HepG2 (cell line): ENCODE measurements around the gene RREB1. TPM values are rescaled to one million over a fixed set of nuclear protein-coding genes. Genes with fewer than 3 reads are reported as not detected.

Experiments
- BCL6 ChIP-seq: IDR thresholded peaks from 2 replicates; pipeline ENCODE4 v1.6.1; 2016; ENCODE audit warnings: missing genetic modification reagents, missing compliant biosample characterization
- DPF2 ChIP-seq: sonication (generic); formaldehyde crosslinking; IDR thresholded peaks from 2 replicates; pipeline ENCODE4 v1.4.0; 2020; ENCODE audit warnings: mild to moderate bottlenecking, low read depth, missing genetic modification reagents, borderline replicate concordance
- GABPA ChIP-seq, 2 experiments: IDR thresholded peaks; 2 replicates each; pipeline ENCODE4 v1.6.1; 2011 to 2016; ENCODE audit warnings: low read depth in 2 of 2, low read length in 1 of 2, missing biosample characterization in 1 of 2, missing genetic modification characterization in 1 of 2
- GZF1 ChIP-seq: sonication (generic); formaldehyde crosslinking; IDR thresholded peaks from 2 replicates; pipeline ENCODE4 v1.5.1; 2020; ENCODE audit warnings: mild to moderate bottlenecking, missing genetic modification reagents
- HDAC1 ChIP-seq: sonication (generic); formaldehyde crosslinking; IDR thresholded peaks from 2 replicates; pipeline ENCODE4 v1.5.1; 2020; ENCODE audit warnings: mild to moderate bottlenecking, missing genetic modification reagents
- IKZF1 ChIP-seq: fragments of 450-650 bp; IDR thresholded peaks from 2 replicates; pipeline ENCODE4 v1.7.1; 2016
- KLF16 ChIP-seq, 2 experiments: sonication (generic) in 1 of 2; formaldehyde crosslinking in 1 of 2; IDR thresholded peaks; 2 replicates each; pipeline versions ENCODE4 v1.6.1 to v1.8.0; 2016 to 2023; ENCODE audit warnings: missing genetic modification reagents in 2 of 2, missing compliant biosample characterization in 1 of 2
- KMT2A ChIP-seq: sonication (generic); formaldehyde crosslinking; IDR thresholded peaks from 2 replicates; pipeline ENCODE4 v1.4.0; 2020; ENCODE audit warnings: missing genetic modification reagents
- MBNL3 ChIP-seq: fragments of 250-450 bp; sonication (Bioruptor Pico); conservative IDR thresholded peaks from 2 replicates; pipeline ENCODE4 v1.8.0; 2022; ENCODE audit warnings: mild to moderate bottlenecking, inconsistent platforms
- MTF1 ChIP-seq: sonication (generic); formaldehyde crosslinking; IDR thresholded peaks from 2 replicates; pipeline ENCODE4 v1.5.0; 2020; ENCODE audit warnings: missing genetic modification reagents
- NFE2L2 ChIP-seq: fragments of 150-350 bp; IDR thresholded peaks from 2 replicates; pipeline ENCODE4 v1.6.1; 2014; ENCODE audit warnings: low read length
- NR1H2 ChIP-seq: sonication (generic); formaldehyde crosslinking; IDR thresholded peaks from 2 replicates; pipeline ENCODE4 v1.8.1; 2022; ENCODE audit warnings: low read depth, missing genetic modification reagents, borderline replicate concordance
- PAF1 ChIP-seq: IDR thresholded peaks from 2 replicates; pipeline ENCODE4 v1.6.1; 2016; ENCODE audit warnings: missing genetic modification reagents, missing compliant biosample characterization
- PAX8 ChIP-seq: sonication (generic); formaldehyde crosslinking; IDR thresholded peaks from 2 replicates; pipeline ENCODE4 v1.8.0; 2022; ENCODE audit warnings: mild to moderate bottlenecking, missing genetic modification reagents, borderline replicate concordance
- RARA ChIP-seq: IDR thresholded peaks from 2 replicates; pipeline ENCODE4 v1.6.1; 2016; ENCODE audit warnings: missing genetic modification reagents, missing compliant biosample characterization
- THYN1 ChIP-seq: sonication (generic); formaldehyde crosslinking; IDR thresholded peaks from 2 replicates; pipeline ENCODE4 v1.8.1; 2023; ENCODE audit warnings: low read depth, mild to moderate bottlenecking, moderate library complexity, missing genetic modification reagents, borderline replicate concordance
- YEATS2 ChIP-seq: sonication (generic); formaldehyde crosslinking; IDR thresholded peaks from 2 replicates; pipeline ENCODE4 v1.4.0; 2020; ENCODE audit warnings: missing genetic modification reagents, borderline replicate concordance
- ZBTB42 ChIP-seq: sonication (generic); formaldehyde crosslinking; IDR thresholded peaks from 2 replicates; pipeline ENCODE4 v1.5.0; 2020; ENCODE audit warnings: mild to moderate bottlenecking, missing genetic modification reagents
- ZBTB7B ChIP-seq: sonication (generic); formaldehyde crosslinking; IDR thresholded peaks from 2 replicates; pipeline ENCODE4 v1.4.0; 2020; ENCODE audit warnings: missing genetic modification reagents
- ZKSCAN1 ChIP-seq: fragments of 150-350 bp; IDR thresholded peaks from 2 replicates; pipeline ENCODE4 v1.6.1; 2014; ENCODE audit warnings: low read length
- ZMAT3 ChIP-seq: sonication (generic); formaldehyde crosslinking; conservative IDR thresholded peaks from 2 replicates; pipeline ENCODE4 v1.7.0; 2021; ENCODE audit warnings: missing genetic modification reagents
- ZMYM4 ChIP-seq: sonication (generic); formaldehyde crosslinking; IDR thresholded peaks from 2 replicates; pipeline ENCODE4 v1.8.1; 2023; ENCODE audit warnings: mild to moderate bottlenecking, missing genetic modification reagents
- ZNF367 ChIP-seq: sonication (generic); formaldehyde crosslinking; IDR thresholded peaks from 2 replicates; pipeline ENCODE4 v1.4.0; 2020; ENCODE audit warnings: missing genetic modification reagents, borderline replicate concordance
- ZNF670 ChIP-seq: sonication (generic); formaldehyde crosslinking; IDR thresholded peaks from 2 replicates; pipeline ENCODE4 v1.8.0; 2022; ENCODE audit warnings: mild to moderate bottlenecking, missing genetic modification reagents, borderline replicate concordance
- ZNF746 ChIP-seq: sonication (generic); formaldehyde crosslinking; IDR thresholded peaks from 2 replicates; pipeline ENCODE4 v1.8.0; 2022; ENCODE audit warnings: mild to moderate bottlenecking, missing genetic modification reagents
- ZNF780A ChIP-seq: sonication (generic); formaldehyde crosslinking; IDR thresholded peaks from 2 replicates; pipeline ENCODE4 v1.8.0; 2022; ENCODE audit warnings: mild to moderate bottlenecking, missing genetic modification reagents, moderate library complexity
- ZNF792 ChIP-seq: IDR thresholded peaks from 2 replicates; pipeline ENCODE4 v1.6.1; 2016
- polyA plus RNA-seq, 8 experiments: library from polyadenylated mRNA; depleted of rRNA in 3 of 8; stranded (reverse) in 7 of 8; unstranded in 1 of 8; fragments of >200 nt; fragmentation: Illumina TruSeq in 4 of 8; extraction: Trizol in 4 of 8; gene quantifications; 2 replicates each; pipeline versions ENCODE4 v1.2.1 to v1.2.3, GENCODE V29; 2011 to 2016; ENCODE audit warnings: low read depth in 4 of 8, missing spikeins in 1 of 8, mixed read lengths in 1 of 8; ENCODE audit not compliant: insufficient read depth in 1 of 8
- total RNA-seq, 5 experiments: library from RNA; depleted of rRNA; stranded (reverse); fragments of >200 nt; fragmentation: Illumina TruSeq; extraction: Trizol; gene quantifications; 2 replicates each; pipeline ENCODE4 v1.2.3, GENCODE V29; 2016; ENCODE audit warnings: low read depth in 1 of 5
- TF ChIP-seq, protein P1 (sequence below): sonication (generic); formaldehyde crosslinking; conservative IDR thresholded peaks from 2 replicates; pipeline ENCODE4 v1.4.0; 2020; ENCODE audit warnings: mild to moderate bottlenecking, missing genetic modification reagents, moderate library complexity
- TF ChIP-seq, protein P2 (sequence below): sonication (generic); formaldehyde crosslinking; IDR thresholded peaks from 2 replicates; pipeline ENCODE4 v1.5.1; 2020; ENCODE audit warnings: missing genetic modification reagents, mild to moderate bottlenecking, borderline replicate concordance

The RREB1 gene
- total and polyA plus RNA-seq, 2 of the 13 experiments (the other 11 are each of a cell fraction or from before 2014, with no cell fraction given), result 6.1 to 23.2 TPM

DNA sequence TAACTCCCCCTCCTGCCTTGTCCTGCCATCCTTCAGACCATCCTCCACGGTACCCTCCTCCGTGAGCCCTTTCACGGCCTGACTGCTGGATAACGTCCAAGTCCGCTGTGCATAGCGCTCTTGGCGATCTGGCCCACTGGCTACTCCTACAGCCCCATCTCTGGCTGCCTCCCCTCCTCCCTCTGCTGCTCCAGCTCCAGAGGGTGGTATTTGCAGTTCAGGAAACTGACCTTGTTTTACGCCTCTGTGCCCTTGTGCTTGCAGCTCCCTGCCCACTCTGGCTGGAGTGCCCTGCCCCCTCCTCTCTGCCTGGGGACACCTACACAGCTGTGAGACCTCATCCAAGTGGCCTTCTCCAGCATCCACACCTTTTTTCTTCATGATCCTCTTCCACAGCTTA lies 6.5 kb upstream of the RREB1 start (continued):
- TF ChIP-seq ZBTB42 (no peak), ZNF367 (CRISPR knock-in tag) (no peak), NR1H2 (CRISPR knock-in tag) (no peak), HDAC1 (CRISPR knock-in tag) (0 out of 2 replicates have a peak, but pooled peaks have one; percentile 31), MTF1 (CRISPR knock-in tag) (no peak), MBNL3 (CRISPR knock-in tag) (no peak), KMT2A (CRISPR knock-in tag) (peak; percentile 63), ZNF792 (CRISPR knock-in tag) (no peak; the same call in 1 of the 2 replicates), GZF1 (no peak), BCL6 (CRISPR knock-in tag) (peak; percentile 72), YEATS2 (CRISPR knock-in tag) (no peak), KLF16 (CRISPR knock-in tag; IDR thresholded peaks at IDR 0.05) (no peak), PAF1 (CRISPR knock-in tag) (no peak), ZMYM4 (CRISPR knock-in tag) (peak; percentile 49), DPF2 (no peak), ZMAT3 (no peak), ZBTB7B (CRISPR knock-in tag) (peak; percentile 72; the same call in 1 of the 2 replicates), IKZF1 (no peak), ZNF746 (CRISPR knock-in tag) (no peak), PAX8 (no peak), NFE2L2 (no peak), THYN1 (no peak), ZNF670 (CRISPR knock-in tag) (no peak), RARA (CRISPR knock-in tag) (0 out of 2 replicates have a peak, but pooled peaks have one; percentile 43), ZNF780A (CRISPR knock-in tag) (no peak), ZKSCAN1 (no peak), GABPA (IDR thresholded peaks at IDR 0.05; ENCODE audit: low read depth, low read length) (no peak), GABPA (CRISPR knock-in tag; IDR thresholded peaks at IDR 0.05; ENCODE audit: low read depth) (no peak)
- TF ChIP-seq, protein P1, sequence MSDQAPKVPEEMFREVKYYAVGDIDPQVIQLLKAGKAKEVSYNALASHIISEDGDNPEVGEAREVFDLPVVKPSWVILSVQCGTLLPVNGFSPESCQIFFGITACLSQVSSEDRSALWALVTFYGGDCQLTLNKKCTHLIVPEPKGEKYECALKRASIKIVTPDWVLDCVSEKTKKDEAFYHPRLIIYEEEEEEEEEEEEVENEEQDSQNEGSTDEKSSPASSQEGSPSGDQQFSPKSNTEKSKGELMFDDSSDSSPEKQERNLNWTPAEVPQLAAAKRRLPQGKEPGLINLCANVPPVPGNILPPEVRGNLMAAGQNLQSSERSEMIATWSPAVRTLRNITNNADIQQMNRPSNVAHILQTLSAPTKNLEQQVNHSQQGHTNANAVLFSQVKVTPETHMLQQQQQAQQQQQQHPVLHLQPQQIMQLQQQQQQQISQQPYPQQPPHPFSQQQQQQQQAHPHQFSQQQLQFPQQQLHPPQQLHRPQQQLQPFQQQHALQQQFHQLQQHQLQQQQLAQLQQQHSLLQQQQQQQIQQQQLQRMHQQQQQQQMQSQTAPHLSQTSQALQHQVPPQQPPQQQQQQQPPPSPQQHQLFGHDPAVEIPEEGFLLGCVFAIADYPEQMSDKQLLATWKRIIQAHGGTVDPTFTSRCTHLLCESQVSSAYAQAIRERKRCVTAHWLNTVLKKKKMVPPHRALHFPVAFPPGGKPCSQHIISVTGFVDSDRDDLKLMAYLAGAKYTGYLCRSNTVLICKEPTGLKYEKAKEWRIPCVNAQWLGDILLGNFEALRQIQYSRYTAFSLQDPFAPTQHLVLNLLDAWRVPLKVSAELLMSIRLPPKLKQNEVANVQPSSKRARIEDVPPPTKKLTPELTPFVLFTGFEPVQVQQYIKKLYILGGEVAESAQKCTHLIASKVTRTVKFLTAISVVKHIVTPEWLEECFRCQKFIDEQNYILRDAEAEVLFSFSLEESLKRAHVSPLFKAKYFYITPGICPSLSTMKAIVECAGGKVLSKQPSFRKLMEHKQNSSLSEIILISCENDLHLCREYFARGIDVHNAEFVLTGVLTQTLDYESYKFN, result peak; percentile 55
- TF ChIP-seq, protein P2, sequence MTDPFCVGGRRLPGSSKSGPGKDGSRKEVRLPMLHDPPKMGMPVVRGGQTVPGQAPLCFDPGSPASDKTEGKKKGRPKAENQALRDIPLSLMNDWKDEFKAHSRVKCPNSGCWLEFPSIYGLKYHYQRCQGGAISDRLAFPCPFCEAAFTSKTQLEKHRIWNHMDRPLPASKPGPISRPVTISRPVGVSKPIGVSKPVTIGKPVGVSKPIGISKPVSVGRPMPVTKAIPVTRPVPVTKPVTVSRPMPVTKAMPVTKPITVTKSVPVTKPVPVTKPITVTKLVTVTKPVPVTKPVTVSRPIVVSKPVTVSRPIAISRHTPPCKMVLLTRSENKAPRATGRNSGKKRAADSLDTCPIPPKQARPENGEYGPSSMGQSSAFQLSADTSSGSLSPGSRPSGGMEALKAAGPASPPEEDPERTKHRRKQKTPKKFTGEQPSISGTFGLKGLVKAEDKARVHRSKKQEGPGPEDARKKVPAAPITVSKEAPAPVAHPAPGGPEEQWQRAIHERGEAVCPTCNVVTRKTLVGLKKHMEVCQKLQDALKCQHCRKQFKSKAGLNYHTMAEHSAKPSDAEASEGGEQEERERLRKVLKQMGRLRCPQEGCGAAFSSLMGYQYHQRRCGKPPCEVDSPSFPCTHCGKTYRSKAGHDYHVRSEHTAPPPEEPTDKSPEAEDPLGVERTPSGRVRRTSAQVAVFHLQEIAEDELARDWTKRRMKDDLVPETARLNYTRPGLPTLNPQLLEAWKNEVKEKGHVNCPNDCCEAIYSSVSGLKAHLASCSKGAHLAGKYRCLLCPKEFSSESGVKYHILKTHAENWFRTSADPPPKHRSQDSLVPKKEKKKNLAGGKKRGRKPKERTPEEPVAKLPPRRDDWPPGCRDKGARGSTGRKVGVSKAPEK (CRISPR knock-in tag), result no peak
